Myocyte (in vitro differentiated cells): ENCODE data around the gene TGM3. TPM values are rescaled to one million over a fixed set of nuclear protein-coding genes. Genes with fewer than 3 reads are reported as not detected.

Experiments
- DNase-seq: peaks from one replicate; pipeline ENCODE4 v3.0.0-alpha.2; 2012; ENCODE audit warnings: low read depth
- total RNA-seq: library from RNA; depleted of rRNA; stranded (reverse); fragments of >200 nt; gene quantifications from 2 replicates; pipeline ENCODE4 v1.2.3, GENCODE V29; 2014

Gene TGM3
- total RNA-seq, 1 donor from 2014 or later: not detected

- no peak for DNase-seq
Measured at GRCh38 chr20:2283706-2284423, 11.9 kb upstream of the TGM3 start.

DNA sequence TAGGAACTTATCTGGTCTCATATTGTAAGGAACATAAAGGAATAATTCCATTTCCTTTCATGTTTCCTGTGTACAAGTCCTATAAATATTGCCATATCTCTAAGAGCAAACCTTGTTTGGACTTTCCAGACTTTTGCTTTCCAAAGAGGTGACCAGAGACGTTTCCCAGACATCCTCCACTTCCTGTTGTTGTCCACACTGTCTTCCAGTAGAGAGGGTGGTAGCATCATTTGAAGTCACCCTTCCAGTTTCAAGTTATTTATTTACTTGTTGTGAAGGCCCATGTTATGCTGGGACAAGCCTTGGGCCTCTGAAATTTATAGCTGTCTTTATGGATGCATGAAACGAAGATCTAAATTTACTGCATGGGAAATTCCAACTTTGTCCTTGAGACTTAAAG lies 10.6 kb upstream of the TGM3 start:
- DNase-seq: no peak

DNA sequence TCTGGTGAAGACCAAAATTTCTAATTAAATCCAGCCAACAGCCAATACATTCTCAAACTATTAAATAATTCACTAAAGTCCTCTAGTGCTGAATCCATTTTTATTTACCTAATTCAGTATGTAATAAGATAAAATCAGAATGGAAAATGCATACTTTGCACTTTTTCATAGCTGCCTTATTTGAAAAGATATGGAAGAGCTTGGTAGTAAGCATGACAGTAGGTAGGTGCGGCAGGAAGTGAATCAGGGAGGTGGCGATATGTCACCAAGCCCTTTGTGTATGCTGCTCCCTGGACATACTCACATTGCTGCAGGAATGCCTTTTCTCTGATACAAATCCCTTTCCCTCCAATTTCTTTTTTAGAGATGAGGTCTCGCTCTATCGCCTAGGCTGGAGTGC lies 10.2 kb upstream of the TGM3 start:
- no peak for DNase-seq

DNA sequence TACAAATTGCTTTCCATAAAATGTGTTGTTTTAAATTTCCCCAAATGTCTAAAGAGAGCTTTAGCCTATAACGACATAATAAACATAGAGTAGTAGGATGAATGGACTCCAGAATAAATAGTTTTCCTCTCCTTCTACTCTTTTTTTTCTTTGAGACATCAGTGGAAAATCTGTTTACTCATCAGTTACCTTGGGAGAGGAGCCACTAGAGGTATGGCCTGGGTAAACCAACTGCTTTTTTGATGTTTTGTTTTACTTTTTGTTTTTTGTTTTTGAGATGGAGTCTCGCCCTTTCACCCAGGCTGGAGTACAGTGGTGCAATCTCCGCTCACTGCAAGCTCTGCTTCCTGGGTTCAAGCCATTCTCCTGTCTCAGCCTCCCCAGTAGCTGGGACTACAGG lies 8.3 kb upstream of the TGM3 start:
- no peak for DNase-seq

- peak; percentile 10 for DNase-seq
Measured at GRCh38 chr20:2289475-2289874, 6.3 kb upstream of the TGM3 start.

DNA sequence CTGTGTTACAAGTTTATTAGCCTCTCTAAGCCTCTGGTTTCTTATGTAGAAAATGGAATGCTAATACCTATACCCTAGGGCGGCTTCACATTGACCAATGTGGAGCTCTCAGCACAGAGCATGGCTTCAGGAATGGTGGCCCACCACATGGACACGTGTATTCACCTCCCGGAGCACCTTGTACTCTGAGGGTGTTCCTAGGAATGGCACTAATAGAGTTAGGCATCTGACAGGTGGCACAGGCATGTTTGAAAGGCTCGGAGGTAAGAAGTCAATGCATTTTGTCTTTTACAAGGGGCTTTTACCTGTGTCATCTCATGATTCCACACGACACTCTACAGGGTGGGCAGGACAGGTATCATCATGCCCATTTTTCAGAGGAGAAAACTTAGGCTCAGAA lies 5.3 kb upstream of the TGM3 start:
- no peak for DNase-seq

DNA sequence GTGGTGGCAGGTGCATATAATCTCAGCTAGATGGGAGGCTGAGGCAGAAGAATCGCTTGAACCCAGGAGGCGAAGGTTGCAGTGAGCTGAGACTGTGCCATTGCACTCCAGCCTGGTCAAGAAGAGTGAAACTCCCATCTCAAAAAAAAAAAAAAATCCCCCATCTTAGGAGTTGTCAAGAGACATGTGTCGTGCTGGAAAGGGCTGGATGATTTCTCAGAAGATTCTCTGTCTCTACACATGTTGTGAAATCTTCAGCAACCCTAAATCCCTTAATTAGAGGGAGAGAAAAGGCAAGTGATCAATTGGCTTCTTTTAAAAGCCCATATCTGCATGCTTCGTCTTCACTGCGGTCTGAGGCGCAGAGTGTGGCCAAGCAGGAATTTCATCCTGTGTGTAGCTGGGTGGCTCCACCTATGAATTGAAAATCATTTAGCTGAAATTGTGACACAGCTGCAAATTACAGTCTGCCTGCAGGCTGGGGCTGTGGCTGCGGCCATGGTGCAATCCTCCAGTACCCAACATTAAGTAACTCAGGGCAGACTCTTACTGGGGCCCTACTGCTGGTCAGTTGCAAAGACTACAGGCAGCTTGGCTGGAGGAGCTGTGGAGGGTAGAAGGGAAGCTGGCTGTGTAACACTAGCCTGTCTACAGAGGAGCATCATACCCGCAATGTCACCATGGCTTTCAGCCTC lies 3.2 kb upstream of the TGM3 start:
- DNase-seq: peak; percentile 13

- DNase-seq: no peak
Measured at GRCh38 chr20:2293486-2293885, 2.3 kb upstream of the TGM3 start.

- no peak for DNase-seq
Measured at GRCh38 chr20:2293971-2294370, 1.8 kb upstream of the TGM3 start.

- DNase-seq: no peak
Measured at GRCh38 chr20:2295286-2295685, 515 bp upstream of the TGM3 start.

DNA sequence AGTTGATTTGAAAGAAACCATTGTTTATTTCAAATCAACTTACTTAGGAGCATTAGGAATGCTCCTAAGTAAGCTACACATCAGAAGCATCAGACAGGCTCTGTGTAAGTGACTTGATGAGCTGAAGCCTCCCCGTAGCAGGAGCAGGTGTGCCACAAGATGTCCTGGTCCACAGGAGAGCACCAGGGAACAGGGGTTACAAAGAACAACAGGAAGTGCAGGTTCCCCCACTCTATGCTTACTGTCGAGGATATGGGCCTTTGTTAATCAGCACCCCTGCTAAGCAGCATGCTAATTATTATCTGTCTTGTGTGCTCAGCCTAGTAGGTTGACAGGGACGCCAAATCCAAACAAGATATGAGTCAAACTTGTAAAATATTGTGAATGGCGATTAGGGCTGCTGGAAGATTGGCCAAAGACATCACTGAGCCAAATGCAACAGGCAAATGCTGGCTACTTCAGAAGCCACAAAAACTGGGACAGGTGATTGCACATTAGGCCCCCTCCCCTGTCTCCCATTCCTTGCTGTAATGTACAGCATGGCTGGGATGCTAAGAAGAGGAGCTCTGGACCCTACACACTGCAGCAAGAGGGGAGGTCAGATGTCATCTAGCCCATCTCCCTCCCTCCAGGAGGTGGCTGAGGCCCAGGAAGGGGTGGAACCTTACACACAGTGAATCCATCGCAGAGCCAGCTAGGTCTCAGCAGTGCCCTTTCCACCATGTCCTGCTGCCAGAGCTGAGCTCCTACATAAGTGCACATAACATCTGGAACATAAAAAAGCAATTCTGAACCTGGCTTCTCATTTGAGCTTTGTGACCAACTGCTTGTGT lies 939 bp downstream of the TGM3 start:
- no peak for DNase-seq

GRCh38 chr20:2297357-2297728 lies 1.5 kb downstream of the TGM3 start:
- DNase-seq: no peak

- DNase-seq: no peak
Measured at GRCh38 chr20:2298116-2298515, 2.3 kb downstream of the TGM3 start.

DNA sequence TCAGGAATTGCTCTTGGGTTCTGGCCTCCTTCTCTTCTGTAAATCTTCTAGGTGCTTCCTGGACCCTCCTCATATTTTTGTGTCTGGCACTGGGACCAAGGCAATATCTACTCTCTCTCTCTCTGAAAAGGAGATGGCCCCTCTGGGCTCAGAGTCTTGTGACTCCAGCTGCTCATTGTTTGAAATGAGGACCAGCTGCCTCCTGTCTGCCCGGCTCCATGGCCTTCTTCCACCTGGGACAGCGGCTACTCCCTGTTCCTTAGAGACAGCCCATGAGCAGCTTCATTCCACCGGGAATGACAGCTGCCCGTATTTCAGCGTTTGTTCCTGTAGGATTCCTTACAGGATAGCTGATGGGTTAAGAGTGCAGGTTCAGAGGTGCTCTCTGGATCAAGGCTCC lies 2.9 kb downstream of the TGM3 start:
- DNase-seq: no peak

DNA sequence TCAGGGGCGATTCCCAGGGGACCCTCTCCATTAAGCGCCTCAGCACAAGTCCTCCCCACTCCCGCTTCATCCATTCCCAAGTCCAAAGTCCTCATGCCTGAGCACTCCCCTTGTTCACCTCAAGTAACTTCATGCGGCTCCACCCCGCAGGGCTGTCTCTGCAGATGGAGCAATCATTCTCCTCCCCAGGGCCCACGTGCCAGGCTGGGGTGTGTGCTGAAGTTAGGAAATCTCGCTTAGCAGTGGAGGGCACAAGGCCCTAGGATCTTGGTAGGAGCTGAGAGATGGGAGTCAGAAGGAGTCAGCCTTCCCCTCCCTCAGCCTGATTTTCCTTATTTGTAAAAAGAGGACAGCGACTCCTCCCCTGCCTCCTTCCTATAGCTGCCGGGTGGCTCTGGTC lies 3.5 kb downstream of the TGM3 start:
- DNase-seq: no peak

DNA sequence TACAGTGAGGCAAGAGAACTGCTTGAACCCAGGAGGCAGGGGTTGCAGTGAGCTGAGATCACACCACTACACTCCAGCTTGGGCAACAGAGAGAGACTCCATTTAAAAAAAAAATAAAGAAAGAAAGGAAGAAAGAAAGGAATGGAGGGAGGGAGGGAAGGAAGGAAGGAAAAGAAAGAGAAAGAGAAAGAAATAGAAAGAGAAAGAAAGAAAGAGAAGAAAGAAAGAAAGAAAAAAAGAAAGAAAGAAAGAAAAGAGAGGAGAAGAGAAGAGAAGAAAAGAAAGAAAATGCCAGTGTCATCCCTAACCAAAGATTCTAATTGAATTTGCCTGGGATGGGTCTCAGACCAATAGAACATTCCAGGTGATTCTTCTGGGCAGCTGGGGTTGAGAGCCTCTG lies 4.2 kb downstream of the TGM3 start:
- DNase-seq: no peak

DNA sequence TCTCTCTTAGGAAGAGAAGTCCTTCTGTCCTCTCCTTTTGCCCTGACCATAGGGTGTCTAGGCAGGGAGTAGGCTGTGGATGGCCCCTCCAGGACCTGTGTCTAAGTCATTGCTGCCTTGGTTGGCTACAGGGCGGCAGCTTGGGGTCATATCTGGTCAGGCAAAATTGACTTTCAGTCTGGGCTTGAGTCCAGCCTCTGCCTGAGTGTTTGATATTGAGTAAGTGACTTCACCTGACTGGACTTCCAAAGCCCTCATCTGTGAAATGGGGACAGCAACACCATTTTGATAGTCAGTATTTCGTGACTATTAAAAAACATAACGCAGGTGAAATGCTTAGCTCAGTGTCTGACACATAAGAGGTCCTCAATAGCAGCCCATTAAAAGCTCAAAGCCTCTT lies 4.6 kb downstream of the TGM3 start:
- no peak for DNase-seq

GRCh38 chr20:2301164-2301622 lies 5.4 kb downstream of the TGM3 start:
- DNase-seq: no peak

GRCh38 chr20:2302384-2303060 lies 6.7 kb downstream of the TGM3 start:
- no peak for DNase-seq

- no peak for DNase-seq
Measured at GRCh38 chr20:2303673-2304072, 7.9 kb downstream of the TGM3 start.

GRCh38 chr20:2304180-2304579 lies 8.4 kb downstream of the TGM3 start:
- no peak for DNase-seq

GRCh38 chr20:2305029-2305428 lies 9.2 kb downstream of the TGM3 start:
- no peak for DNase-seq
